ENCODE data around the gene AVPI1. TPM values are rescaled to one million over a fixed set of nuclear protein-coding genes. Genes with fewer than 3 reads are reported as not detected.

The AVPI1 gene
- polyA plus RNA-seq, 3 donors, result 2.0 to 11.2 (median 2.9) TPM

GRCh38 chr10:97679594-97679993 lies 7.4 kb downstream of the AVPI1 start:
- H3K4me1 Mint-ChIP-seq, result peaks cover 31% of the 10 kb centered on the region
- H3K4me2 ChIP-seq (replicated peaks; ENCODE audit: extremely low read depth, low read length, poor library complexity, severe bottlenecking), result no peak overlapping the region
- H3K4me3 ChIP-seq (replicated peaks in 1 of 3; ENCODE audit: low read depth in 2 of 3, low read length in 3 of 3), result no peak overlapping the region
- no peak overlapping the region for H3K27ac Mint-ChIP-seq
- H3K79me2 ChIP-seq (ENCODE audit: insufficient read depth, low read length), result no peaks in the 10 kb centered on the region
- no peaks in the 10 kb centered on the region for H3K9me3 ChIP-seq (replicated peaks in 1 of 2; ENCODE audit: control insufficient read depth in 1 of 2, insufficient read depth in 1 of 2, low read length in 2 of 2)
- intact Hi-C loops (cut with micrococcal nuclease), result loop anchor here (5.0 kb wide), 2 partner anchors 33 to 53 kb away; partner anchors contain the start of gene MARVELD1 (in 1 of the 2)
- H3K27me3 ChIP-seq (ENCODE audit: control insufficient read depth in 2 of 2, insufficient read depth in 2 of 2, low read length in 2 of 2), result no peaks in the 10 kb centered on the region
- peaks cover 20 to 26% of the 10 kb centered on the region in 2 donors for H3K36me3 Mint-ChIP-seq
- 95% methylated on average over 16 of the region's 16 CpGs for WGBS (ENCODE audit: insufficient coverage)
- DNase-seq, result no peak
- H3K9me3 Mint-ChIP-seq, result no peaks in the 10 kb centered on the region
- H4K20me1 ChIP-seq (ENCODE audit: insufficient read depth, low read length), result no peaks in the 10 kb centered on the region
- H2AFZ ChIP-seq (ENCODE audit: insufficient read depth, low read depth, low read length, poor library complexity, severe bottlenecking), result no peak overlapping the region
- peaks cover 21 to 27% of the 10 kb centered on the region in 2 donors for H3K4me1 ChIP-seq (ENCODE audit: control insufficient read depth in 1 of 2, insufficient read depth in 2 of 2, low read length in 2 of 2)
- H3K36me3 ChIP-seq (replicated peaks in 1 of 2; ENCODE audit: control insufficient read depth in 1 of 2, insufficient read depth in 2 of 2, low read length in 2 of 2), result peaks cover 12 to 18% of the 10 kb centered on the region in 2 donors
- no peaks in the 10 kb centered on the region for H3K27me3 Mint-ChIP-seq (ENCODE audit: low read depth in 3 of 3)
- no peak overlapping the region for H3K4me3 Mint-ChIP-seq
- no peak overlapping the region for H3K9ac ChIP-seq (ENCODE audit: insufficient read depth, low read length, poor library complexity, severe bottlenecking)
- TF ChIP-seq CTCF (IDR thresholded peaks at IDR 0.05), result no peak
- H3K27ac ChIP-seq (ENCODE audit: low read depth in 1 of 2, low read length in 2 of 2), result no peak overlapping the region

- H3K4me1 ChIP-seq (ENCODE audit: control insufficient read depth in 1 of 2, insufficient read depth in 2 of 2, low read length in 2 of 2), result peaks cover 8 to 11% of the 10 kb centered on the region in 2 donors
- Mint-ChIP-seq H3K27ac (peak overlapping the region in 6 of 7 donors; percentile 20 to 61 (median 48)), H3K9me3 (no peaks in the 10 kb centered on the region), H3K36me3 (peaks cover 43 to 51% of the 10 kb centered on the region in 2 donors), H3K27me3 (ENCODE audit: low read depth in 3 of 3) (no peaks in the 10 kb centered on the region), H3K4me3 (no peak overlapping the region), H3K4me1 (peaks cover 19% of the 10 kb centered on the region)
- no peaks in the 10 kb centered on the region for H3K79me2 ChIP-seq (ENCODE audit: insufficient read depth, low read length)
- H3K36me3 ChIP-seq (replicated peaks in 1 of 2; ENCODE audit: control insufficient read depth in 1 of 2, insufficient read depth in 2 of 2, low read length in 2 of 2), result peaks cover 33 to 43% of the 10 kb centered on the region in 2 donors
- H3K4me3 ChIP-seq (replicated peaks in 1 of 3; ENCODE audit: low read depth in 2 of 3, low read length in 3 of 3), result no peak overlapping the region
- intact Hi-C loops (cut with micrococcal nuclease), result loop anchor here (5.0 kb wide), 2 partner anchors 35 to 55 kb away; partner anchors contain the start of gene MARVELD1 (in 1 of the 2)
- no peaks in the 10 kb centered on the region for H4K20me1 ChIP-seq (ENCODE audit: insufficient read depth, low read length)
- H3K9ac ChIP-seq (ENCODE audit: insufficient read depth, low read length, poor library complexity, severe bottlenecking), result no peak overlapping the region
- H3K4me2 ChIP-seq (replicated peaks; ENCODE audit: extremely low read depth, low read length, poor library complexity, severe bottlenecking), result no peak overlapping the region
- peak; percentile 97 for TF ChIP-seq CTCF (IDR thresholded peaks at IDR 0.05)
- H2AFZ ChIP-seq (ENCODE audit: insufficient read depth, low read depth, low read length, poor library complexity, severe bottlenecking), result no peak overlapping the region
- peak in 2 of 3 donors; percentile 54 to 68 for DNase-seq
- 100% methylated on average over 1 of the region's 2 CpGs for WGBS (ENCODE audit: insufficient coverage)
- H3K27me3 ChIP-seq (ENCODE audit: control insufficient read depth in 2 of 2, insufficient read depth in 2 of 2, low read length in 2 of 2), result no peaks in the 10 kb centered on the region
- H3K9me3 ChIP-seq (replicated peaks in 1 of 2; ENCODE audit: control insufficient read depth in 1 of 2, insufficient read depth in 1 of 2, low read length in 2 of 2), result no peaks in the 10 kb centered on the region
- H3K27ac ChIP-seq (ENCODE audit: low read depth in 1 of 2, low read length in 2 of 2), result peak overlapping the region in 1 of 2 donors; percentile 22
Observed at GRCh38 chr10:97676770-97677581, 10.1 kb downstream of the AVPI1 start.

All from CD14-positive monocyte (primary cell).